Activated naive CD4-positive, alpha-beta T cell treated with anti-CD3 and anti-CD28 coated beads, Interleukin-2, amount 50 U/mL, for 16 hours (primary cell): Measurements from ENCODE around the gene DPP4.
A peak's percentile ranks its signal among the peaks of the same experiment; 100 is the strongest.

ENCODE experiments used
- DNase-seq: peaks from one replicate; pipeline ENCODE4 v3.0.0-alpha.2; 2020

The DPP4 gene

DNA sequence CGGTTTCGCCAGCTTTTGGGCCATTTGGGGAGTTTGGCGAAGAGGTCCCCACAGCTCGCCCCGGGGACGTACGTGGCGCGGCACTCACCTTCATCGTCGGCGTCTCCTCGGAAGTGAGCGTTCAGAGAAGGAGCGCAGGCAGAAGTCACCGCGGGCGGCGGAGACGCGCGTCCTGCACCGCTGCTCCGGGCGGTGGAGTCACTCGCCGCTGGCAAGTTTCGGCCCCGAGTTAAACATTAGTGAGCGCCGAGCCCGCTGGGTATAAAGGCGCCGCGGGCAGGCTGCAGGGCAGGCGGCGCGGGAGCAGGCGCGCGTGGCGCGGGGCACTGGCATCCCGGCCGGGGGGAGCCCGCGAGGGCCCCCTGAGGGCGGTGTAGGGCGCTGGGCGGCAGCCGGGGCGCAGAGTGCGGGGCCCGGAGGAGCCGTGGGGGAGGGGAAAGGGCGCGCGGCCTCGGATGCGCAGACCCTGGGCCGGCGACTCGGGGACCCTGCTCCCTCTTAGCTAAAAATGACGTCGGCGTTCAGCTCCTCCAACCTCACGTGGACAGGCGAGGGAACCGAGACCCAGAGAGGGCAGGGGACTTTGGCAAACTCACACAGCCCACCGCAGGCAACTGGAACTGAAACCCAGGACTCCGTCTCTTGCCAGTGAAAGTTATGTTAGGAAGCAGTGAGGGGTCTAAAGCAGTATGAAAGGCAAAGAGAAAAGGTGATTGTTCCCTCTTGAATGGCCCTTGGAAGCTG lies at the start of gene DPP4:
Gene DPP4 (minus strand): TSS at position 328 of the 744 bp plus-strand sequence. CDS start 234 bp downstream, at position 94.
- peak; percentile 57 for DNase-seq

DNA sequence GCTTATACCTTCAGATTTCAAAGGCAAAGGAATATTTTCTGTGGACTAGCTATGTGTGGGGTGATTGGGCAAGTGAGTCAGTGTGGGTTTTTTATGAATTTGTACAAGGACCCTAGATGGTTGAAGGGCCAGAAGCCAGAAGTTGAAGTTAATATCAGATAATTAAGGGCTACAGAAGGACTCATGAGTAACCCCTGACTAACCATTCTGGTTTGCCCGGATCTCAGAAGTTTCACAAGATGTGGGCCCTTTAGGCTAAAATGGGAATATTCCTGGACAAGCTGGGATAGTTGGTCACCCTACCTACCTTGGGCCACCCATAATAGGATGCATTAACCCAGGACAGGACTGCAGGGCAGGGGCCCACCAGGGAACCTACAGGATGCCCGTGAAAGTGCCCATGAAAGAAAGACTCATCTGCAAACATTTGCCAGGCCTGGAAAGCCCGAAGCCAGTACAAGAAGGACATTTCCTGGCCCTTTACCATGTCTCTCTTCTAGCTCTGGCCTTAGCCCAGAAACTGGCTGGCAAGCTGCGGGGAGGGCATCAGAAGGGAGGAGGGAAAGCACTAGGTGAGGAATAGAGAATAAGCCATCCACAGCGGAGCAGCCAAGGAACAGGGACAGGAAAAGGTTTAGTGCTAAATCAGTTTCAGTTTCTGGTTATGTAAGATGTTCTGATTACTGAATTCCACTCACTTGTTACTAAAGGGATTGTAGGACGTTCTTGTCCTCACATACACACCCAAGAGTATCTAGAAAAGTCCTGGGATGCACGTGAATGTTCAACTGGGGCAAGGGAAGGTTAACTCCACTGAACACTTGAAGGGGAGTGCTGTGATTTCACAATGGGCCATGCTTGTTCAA lies 44.4 kb upstream of the DPP4 start:
- no peak for DNase-seq

DNA sequence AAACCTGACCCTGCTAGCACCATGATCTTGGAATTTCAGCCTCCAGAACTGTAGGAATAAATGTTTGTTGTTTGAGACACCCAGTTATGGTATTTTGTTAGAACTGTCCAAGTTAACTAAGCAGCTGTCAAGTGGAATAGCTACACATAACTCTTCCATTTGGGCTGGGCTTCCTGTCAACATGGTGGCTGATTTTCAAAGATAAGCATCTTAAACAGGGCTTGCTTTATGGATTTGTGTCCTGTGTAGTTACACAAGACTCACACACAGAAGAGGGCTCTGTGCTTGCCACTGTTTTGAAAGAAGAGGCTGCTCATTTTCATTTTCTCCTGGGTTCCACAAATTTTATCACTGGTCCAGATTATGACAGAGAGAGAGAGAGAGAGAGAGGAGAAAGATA lies 42.3 kb upstream of the DPP4 start:
- DNase-seq = no peak

DNA sequence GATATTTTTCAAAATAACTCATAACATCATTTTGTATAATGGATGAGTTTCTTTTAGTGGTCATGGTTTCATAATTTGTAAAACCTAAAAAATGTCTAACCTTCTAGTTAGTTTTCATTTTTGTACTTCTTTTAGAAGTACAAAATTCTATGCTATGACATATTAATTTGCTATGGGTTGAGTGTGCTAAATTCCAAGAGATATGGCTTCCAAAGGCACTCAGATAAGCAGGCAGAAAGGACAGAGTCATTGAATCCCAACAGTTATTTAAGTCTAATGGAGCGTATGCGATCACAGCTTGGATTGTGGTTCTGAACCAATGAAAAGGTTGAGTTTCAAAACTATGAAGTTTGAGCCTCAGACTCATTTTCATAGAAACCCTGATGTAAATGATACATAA lies 41.1 kb upstream of the DPP4 start:
- DNase-seq = no peak

DNA sequence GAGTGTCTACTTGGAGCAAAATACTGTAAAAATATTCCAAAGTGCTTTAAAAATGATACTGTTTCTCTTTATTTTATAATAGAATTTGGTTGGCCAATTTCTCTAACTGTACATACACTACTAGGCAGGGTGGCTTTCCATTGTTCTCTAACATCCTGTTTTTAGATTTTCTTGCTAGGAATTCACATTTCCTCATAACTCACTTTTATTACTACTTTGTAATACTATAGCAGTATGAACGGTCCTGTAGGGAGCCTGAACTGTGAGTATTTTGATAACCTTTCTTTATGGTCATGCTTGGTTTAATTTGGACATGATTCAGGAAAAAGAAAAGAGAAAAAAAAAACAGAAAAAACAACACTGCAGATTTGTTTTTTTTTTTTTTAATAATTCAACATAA lies 40.3 kb upstream of the DPP4 start:
- no peak for DNase-seq

DNA sequence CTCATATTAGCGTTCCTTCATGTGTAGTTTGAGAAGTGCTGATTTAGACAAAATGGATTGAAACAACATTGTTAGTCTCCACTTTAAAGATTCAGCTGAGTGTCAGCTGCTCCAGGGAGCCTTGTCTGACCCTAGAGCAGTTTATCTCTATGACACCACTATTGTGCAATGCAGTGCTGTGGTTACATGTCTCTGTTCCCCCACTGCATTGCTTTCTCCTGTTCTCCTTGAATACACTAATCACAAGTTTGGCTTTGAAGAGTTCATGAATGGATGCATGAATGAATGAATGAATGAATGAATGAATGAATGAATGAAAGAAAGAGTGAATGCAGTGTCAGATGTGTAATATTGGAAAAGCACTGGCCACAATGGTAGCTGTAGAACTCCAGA lies 39.8 kb upstream of the DPP4 start:
- DNase-seq = no peak

DNA sequence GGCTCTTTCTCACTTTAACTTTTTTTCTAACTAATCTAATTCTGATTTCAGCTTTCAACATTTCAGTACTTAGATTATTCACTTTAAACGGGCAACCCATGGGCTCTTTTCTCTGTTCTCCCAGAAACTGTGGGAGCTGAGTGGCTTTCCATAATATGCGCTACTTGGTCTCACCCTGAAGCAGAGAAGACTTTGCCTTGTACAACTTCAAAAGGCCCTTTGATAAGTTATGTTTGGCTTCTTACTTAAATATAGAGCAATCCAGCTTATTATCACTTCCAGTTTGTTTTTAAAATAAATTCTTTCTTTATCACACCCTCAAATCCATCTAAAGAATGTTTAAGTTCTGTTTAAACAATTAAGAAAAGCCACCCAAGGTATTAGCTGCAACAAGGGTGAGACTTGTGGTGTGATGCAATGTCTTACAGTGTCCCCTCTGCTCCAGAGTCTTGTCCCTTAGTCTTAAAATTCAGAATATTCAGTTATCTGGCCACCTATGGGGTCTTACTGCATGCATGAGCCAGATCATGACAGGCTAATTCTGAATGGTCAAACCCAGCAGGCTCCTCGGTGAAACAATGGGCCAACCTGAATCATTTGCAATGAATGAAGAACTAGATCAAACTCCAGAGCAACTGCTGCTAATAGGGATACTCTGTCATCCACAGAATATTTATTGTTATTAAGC lies 39.2 kb upstream of the DPP4 start:
- no peak for DNase-seq

DNA sequence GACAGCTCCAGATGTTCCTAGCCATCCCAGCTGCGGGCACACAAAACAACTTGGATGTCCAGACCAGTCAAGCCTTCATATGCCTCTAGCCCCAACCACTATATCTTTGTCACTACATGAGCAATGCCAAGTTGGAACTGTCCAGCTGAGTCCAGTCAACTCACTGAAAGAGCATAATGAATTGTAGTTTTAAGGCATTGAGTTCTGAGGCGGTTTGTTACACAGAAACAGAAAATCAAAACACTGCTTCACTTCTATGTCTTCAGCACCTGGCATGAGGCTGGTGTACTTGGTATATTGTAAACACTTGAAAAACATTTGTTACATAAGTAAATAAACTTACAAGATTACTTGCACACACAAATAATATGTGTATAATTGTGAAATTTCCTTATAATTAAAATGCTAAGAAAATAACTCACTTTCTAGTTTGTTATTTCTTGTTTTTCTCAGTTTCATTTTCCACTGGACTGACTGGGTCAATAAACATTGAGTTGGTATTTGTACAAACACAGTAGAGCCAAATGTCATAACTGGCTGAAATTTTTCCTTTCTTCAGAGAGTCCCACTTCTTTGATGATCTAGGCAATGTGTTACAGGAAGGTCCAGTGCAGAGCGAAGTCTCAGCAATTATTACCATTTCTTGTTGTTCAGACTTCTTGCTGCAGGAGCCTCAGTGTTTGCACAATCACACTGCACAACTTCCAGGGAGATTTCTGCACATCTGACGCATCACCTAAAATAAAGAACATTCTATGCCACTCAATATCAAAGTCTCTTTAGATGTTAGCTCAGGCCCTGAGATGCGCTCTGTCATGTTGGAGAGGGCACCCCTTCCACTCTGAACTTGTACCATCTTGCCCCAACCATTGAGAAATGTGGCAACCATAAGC lies 38.2 kb upstream of the DPP4 start:
- no peak for DNase-seq

DNA sequence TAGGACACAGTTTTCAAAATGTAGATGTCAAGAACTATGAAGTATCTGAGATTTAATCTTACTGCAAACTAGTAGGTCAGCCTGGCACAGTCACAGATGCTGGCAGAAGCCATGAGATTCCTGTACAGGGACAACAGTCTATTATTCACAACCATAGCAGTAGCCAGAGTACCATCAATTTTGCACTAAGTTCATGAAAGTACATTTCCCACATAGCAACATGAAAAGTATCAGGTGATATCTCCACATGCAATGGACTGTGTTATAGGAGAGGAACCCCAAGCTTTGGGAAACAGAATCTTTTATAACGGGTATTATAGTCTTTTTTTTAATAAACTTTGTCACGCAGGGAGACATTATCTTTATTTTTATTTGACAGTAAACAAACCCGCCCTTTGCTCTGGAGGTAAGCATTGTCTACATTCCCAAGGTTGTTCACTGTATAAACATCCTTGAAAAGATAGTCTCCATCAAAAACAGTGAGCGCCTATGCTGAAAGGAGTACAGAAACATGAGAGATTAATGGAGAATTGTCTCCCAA lies 33.4 kb upstream of the DPP4 start:
- DNase-seq = no peak

DNA sequence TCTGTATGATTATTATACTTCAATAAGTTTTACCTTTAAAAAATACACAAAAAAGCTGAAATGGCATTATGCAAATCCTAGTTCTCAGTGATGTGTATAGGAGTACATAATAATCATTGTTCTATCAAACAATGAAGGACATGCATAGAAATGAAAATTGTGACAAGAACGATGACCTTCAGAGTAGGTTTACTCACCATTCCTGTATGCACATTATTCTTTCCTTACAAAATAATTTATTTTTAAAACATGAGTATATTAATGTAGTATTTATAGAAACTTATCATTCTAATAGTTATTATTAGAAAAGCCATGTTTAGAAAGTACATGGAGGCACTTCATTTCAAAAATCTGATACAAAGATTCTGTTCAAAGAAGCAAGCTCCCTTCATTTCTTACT lies 32.7 kb upstream of the DPP4 start:
- DNase-seq = no peak

DNA sequence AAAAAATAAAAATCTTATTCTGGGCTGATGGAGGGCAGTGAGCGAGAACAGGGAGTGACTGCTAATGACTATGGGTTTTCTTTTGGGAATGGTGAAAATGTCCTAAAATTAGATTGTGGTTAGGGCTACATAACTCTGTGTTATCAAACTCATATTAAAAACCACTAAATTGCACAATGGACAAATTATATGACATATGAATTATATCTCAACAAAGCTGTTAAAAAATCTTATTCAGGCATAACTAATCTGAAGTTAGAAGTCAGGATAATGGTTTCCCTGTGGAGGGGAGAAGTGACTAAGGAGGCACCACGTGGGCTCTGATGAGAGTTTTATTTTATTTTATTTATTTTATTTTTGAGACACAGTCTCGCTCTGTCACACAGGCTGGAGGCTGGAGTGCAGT lies 32.1 kb upstream of the DPP4 start:
- no peak for DNase-seq

DNA sequence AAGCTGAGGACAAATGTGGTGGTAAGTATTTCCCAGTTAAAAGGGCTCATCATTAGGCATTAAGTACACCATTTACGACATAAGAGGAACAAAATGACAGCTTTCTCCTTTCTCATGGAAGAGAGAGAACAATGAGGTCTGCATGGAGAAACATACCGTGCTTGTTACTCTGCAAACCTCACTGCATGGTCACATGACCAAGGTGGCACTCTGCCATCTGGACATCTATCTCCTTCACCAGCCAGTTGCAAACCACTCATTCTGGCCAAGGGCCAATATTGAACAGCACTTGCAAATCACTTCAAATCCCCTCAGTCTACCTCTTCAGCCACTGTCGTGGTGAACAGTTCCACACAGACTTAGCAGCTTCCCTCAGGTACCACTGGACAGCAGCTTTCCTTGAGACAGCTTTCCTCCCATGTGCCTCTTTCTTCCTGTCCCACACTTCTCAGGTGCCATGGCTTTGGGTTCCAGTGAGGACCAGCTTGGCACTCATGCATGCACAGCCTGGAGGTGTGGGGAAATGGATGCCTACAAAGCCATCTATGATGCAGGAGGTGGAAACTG lies 29.5 kb upstream of the DPP4 start:
- DNase-seq = no peak

DNA sequence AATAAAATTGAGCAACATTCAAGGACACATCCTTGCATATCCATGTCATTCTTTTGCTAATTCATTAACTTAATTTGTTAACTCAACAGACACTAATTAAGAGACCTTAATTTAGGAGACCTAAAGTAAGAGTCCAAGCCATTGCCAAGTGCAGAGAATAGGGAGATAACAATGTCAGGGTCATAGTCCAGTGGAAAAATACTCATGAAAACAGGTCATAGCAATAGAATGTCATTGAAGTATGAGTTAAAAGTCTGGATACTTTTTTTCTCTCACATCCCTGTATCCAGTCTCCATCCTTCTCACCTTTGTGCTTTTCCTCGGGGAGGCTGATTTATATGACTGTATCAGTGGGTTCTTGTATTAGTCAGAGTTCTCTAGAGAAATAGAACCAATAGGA lies 26.6 kb upstream of the DPP4 start:
- no peak for DNase-seq

DNA sequence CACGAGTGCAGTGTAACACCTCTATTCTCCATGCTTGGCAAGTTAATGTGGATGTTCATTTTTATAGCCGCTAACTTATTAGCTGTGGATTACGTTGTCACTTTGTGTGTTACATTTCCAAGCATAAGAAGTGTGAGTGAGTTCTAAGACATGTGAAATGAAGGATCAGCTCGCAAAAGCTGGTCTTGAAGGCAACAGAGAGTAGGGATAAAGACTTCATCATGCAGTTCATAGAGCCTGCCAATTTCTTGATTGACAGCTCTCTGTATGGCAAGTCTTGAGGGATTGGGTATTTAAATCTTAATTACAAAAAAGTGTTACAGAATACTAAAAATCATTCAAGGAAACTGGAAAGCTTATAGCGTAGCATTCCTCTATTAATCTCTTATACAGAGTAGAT lies 25.8 kb upstream of the DPP4 start:
- DNase-seq = no peak

DNA sequence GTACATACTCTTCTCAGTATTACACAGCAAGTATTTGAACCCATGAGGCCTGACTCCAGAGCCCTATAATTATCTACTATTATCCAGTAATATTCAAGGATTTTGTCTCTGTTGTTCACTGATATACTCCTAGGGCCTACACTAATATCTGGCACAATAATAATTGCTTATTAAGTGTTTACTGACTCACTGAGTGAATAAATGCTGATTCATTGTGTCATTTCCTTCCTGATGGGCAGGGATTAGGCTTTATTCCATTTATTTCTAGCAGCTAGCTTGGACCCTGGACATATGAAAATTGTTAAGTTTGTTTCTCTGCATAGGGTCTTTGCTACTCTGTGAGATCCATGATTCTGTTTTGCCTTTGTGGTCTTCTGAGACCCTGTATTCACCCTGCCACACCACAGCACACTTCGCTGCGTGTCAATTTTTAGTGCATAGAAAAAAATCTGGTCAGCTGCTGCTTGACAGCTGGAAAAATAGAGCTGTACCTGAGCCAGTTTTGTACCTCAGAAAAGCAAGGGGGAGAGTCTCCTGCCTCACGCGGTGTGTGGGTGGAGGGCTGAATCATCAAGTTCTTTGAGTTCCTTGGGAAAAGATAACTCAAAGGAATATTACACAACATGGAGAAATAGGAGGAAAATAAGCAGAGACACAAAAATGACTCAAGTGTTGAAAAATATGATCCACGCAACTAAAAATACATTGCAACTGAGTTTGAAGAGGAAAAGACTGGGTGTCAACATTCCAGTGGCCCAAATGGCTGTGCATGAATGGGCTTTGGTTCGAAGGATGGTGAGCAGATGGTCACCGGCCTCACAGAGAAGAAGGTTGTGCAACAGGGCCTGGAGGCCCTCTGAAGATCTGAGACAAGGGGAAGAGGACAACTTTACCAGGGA lies 18.9 kb upstream of the DPP4 start:
- no peak for DNase-seq

DNA sequence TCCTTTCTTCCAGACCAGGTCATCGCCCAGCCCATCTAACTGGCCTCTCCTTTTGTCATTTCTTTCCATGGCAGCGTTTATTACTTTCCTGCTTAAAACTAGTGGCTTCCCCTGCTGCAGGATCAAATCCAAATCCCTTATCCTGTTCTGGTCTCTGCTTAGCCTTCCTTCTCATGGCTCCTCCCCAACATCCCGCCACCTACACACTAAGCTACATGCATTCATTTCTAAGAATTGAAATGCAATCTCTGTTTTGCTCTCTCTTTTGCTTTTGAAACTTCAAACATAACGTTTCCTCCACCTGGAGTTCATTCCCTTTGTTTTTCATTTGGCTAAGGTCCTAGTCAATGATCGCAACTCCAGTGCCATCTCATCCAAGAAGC lies 18.0 kb upstream of the DPP4 start:
- no peak for DNase-seq

DNA sequence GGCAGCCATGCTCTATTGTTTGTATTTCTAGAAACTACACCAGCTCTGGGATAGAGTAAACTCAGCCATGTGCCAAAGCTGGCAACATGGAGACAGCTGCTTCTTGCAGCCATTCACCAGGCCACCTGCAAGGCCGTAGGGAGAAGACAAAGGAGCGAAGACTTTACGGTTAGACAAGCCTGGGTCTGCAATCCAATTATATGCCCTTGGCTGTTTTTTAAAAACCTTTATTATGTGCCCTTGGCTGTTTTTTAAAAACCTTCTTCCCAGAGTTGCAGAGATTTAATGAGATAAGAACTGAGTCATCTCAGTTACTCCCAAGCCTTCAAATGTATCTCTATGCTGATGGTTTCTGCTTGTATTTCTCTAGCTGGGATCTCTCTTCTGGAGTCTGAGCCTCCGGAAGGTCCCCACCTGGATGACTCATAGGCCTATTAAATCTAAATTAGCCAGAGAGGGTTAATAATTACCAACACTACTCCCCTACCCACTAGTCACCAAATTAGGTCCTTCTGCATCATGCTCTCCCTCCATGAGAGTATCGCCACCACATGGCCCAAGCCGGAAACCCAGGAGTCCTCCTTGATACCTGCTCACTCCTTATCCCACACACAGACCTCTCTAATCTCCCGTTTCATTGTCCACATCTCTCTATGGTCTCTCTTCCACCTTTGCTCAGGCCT lies 17.5 kb upstream of the DPP4 start:
- DNase-seq = no peak

DNA sequence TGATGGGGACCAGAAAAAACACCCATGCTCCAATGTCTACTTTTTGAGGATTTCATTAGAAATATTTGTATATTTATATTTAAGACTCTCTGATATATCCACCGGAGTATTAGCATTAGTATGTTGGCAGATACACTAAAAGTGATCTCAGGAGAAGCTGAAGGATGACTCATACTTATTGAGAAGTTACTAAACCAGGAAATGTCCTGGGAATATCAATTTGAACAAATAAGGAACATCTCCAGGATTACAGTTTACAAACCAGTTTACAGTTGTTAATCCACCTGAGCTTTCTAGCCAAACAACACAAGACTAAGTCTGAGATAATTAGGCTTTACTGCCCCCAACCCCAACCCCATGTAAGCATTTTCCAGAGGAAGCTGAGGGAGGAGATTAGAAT lies 16.1 kb upstream of the DPP4 start:
- no peak for DNase-seq

DNA sequence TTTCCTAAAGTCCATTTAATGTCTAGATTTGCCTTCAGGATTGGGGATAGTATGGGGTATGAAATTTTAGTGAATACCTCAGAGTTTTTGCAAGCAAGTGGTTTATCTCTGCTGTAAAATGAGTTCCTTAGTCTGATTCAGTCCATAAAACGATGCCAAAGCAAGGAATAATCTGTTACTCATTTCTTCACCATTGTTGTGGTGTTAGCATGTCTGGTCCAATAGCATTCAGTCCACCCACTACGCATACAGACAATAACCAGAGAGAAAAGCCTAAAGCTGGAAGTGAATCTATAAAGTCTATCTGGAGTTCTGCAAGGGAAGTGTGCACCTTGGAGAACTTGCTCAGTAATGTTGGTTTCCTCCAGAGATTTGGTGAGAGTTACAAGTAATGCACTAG lies 12.9 kb upstream of the DPP4 start:
- DNase-seq = no peak

DNA sequence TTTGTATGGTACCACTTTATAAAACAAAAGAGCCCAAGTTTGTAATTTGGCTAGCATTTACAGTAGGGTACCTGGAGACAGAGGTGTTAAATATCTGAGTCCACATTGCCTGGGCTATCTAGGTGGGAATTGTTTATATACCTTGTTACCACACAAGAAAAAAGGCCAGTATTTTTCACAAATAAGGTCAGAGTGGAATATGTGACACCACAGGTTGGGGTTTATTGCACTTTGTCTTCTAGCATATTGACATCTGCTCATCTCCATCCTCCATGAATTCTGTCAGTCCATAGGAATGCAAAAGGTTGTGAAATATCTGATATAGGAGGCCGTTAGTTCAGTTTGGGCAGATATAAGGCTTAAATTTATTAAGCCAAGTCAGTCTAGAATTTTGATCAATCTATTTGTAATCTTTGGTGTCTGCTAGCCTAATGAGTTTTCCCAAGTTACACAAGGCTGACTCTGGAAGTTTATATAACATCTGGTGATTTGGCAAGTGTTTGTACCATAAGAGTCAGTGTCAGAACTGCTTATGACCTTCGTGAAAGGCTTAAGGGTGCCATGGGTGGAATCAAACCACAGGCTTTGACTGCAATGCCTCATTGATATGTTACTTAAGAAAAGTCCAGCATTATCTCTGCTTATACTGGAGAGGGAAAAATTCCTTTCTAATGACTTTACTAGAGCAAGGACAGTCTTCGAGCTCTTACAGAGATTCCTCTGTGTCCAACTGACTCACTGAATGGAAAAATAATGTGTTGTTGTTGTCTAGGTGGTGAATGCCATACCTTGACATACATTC lies 11.3 kb upstream of the DPP4 start:
- no peak for DNase-seq
